Measurements from ENCODE around the gene SLC25A33.

DNA sequence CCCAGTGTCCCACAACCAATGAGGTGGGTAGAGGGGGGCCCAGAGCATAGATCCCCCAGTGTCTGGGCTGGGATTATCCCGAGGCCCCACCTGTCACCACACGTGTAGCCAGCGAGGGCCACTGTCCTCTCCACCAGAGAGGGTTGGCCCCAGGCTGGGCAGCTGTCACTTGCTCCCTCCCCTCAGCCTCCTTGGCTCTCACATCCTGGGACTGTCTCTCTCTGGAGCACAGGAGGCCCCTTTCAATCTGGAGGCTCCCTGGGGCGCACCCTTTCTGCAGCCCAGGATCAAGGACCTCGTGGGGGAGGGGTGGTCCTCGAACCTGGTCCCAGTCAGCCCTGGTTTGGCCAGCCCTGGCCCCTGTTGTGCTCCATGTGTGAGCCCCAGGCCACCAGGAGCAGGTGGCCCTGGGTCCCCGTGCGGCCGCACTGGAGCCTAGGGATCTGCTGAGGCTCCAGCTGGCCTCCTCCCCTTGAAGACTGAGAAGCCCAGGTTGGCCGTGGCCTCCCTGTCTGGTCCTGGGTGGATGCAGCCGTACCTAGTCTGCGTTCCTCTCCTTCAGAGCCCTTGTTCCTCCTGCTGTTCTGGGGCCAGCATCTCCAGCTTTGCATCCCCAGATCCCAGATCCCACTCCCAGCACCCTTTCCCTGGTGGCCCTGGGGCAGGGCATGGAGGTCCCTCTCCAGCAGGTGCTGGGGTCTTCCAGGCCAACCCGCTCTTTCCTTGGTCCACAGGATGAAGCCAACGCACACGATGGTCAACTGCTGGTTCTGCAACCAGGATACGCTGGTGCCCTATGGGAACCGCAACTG is 56.1 kb downstream of the SLC25A33 start:
- no peak for TF ChIP-seq EZH2 (IDR thresholded peaks at IDR 0.05)
- no peak for TF ChIP-seq POLR2AphosphoS5 (IDR thresholded peaks at IDR 0.05; ENCODE audit: borderline replicate concordance, low read depth, low read length)
